CD4-positive, alpha-beta T cell treated with Interleukin-15 for 4 hours (primary cell): ENCODE measurements around the gene MUC20.
"Not testable (repeated sequence)": the region's sequence is repeated elsewhere in the genome, so short reads cannot be mapped to it uniquely, and the experiment has no call there.

ENCODE experiments used
- DNase-seq: peaks from one replicate; pipeline ENCODE4 v3.0.0-alpha.2; 2020; ENCODE audit warnings: low spot score

Gene MUC20

GRCh38 chr3:195729476-195730251, 8.9 kb downstream of the MUC20 start:
- DNase-seq, result no peak

DNA sequence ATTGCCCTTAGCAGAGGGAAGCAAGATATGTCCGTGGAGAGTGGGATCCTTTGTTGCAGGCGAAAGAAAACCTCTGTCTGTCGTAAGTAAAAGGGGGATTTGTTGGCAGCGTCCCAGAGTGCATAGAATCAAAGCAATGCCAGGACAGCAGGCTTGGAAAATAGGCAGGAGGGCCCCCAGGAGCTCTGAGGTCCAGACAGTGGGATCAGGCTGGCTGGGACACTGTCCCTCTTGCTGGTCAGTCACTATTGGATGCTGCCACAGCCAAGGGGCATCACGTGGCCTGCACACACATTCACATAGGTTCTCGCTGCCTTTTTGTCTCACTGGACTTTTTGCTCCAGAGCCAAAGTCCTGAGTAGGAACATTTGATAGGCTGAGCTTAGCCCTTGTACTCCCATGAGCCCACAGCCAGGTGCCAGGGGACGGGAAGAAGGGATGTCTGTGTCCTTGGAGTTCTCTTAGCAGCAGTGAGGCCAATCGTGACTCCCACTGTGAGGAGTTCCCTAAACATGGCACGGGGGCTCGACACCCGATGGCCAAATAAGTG, 10.7 kb downstream of the MUC20 start:
- DNase-seq, result no peak

DNA sequence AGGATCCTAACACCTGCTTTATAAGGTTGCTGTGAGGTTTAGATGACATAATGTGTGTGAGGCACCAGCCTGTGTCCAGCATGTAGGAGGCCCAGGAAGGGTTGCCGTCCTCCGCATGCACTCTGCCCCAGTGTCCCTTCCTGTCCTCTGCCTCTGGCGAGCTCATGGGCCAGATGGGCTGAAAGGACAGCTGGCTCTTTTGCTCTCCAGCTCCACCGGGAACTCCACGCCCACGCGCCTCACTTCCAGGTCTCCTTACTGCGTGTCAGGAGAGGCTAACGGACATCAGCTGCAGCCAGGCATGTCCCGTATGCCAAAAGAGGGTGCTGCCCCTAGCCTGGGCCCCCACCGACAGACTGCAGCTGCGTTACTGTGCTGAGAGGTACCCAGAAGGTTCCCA, 12.2 kb downstream of the MUC20 start:
- DNase-seq, result no peak

GRCh38 chr3:195735036-195735695, 14.4 kb downstream of the MUC20 start:
- DNase-seq, result no peak

GRCh38 chr3:195736866-195737490, 16.2 kb downstream of the MUC20 start:
- no peak for DNase-seq

- DNase-seq, result not testable (repeated sequence)
These were observed 17.0 kb downstream of the MUC20 start for GRCh38 chr3:195737782-195738181.

- no peak for DNase-seq
These were observed 17.7 kb downstream of the MUC20 start for GRCh38 chr3:195738274-195739044.

GRCh38 chr3:195739561-195740111, 18.9 kb downstream of the MUC20 start:
- no peak for DNase-seq

DNA sequence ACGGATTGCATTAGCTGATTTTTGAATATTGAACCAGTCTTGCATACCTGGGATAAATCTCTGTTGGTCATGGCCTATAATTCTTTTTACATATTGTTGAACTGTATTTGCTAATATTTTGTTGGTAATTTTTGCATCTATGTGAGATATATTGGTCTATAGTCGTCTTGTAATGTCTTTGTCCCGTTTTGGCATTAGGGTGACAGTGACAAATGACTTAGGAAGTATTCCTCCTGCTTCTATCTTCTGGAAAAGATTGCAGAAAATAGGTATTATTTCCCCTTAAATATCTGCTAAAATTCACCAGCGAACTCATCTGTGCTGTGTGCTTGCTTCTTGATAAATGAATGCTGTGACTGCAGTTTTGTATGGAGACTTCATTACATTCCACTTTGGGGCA, 23.7 kb downstream of the MUC20 start:
- no peak for DNase-seq

- DNase-seq, result no peak
These were observed 25.6 kb downstream of the MUC20 start for GRCh38 chr3:195746346-195746745.

DNA sequence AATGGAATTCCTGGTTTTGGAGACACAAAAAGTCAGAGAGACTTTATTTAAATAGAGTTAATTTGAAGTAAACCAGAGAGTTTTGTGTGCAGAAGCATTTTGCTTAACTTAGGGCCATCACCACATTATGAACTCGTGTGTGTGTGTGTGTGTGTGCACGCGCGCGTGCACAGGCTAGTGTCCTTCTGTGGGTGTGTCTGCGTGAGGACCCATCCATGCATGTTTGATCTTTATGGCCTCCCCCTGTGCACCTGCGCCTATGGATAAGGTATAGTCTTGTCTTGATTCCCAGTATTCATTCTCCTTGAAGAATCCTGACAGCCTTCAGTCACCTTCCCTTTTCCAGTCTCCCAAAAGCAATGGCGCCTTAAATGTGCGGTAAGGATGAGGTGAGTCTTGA, 26.0 kb downstream of the MUC20 start:
- DNase-seq, result no peak

DNA sequence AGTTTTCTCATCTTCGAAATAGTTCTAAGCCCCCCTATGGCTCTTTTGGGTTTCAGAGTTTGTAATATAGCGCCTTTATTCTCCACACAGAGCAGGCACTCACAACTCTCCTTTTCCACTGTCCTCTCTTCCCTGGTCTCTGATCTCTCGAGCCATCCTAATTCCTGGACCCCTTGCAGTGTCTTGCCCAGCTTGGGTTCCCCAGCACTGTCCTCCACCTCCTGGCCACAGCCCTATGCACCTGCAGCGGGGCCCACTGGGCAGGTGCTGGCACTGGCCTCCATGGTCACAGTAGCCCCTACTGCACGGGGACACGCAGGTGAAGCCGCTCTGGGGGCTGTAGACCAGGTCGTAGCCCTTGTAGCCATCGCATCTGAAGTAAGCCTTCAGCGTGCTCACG, 27.9 kb downstream of the MUC20 start:
- DNase-seq, result no peak

DNA sequence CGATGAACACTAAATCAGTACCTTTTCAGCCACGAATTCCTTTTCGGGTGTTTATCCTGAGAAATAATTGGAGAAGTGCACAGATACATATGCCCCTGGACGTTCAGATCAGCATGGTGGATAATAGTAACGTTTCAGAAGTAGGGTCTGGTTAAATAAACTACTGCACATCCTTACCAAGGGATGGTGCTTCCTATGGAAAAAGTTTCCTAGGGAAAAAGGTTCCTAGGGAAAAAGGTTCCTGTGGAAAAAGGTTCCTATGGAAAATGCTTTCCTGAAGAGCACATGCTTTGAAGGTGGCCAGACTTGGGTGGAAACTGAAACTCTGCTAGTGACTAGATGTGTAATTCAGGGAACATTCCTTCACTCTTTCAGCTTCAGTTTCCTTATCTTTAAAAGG, 28.3 kb downstream of the MUC20 start:
- DNase-seq, result not testable (repeated sequence)

DNA sequence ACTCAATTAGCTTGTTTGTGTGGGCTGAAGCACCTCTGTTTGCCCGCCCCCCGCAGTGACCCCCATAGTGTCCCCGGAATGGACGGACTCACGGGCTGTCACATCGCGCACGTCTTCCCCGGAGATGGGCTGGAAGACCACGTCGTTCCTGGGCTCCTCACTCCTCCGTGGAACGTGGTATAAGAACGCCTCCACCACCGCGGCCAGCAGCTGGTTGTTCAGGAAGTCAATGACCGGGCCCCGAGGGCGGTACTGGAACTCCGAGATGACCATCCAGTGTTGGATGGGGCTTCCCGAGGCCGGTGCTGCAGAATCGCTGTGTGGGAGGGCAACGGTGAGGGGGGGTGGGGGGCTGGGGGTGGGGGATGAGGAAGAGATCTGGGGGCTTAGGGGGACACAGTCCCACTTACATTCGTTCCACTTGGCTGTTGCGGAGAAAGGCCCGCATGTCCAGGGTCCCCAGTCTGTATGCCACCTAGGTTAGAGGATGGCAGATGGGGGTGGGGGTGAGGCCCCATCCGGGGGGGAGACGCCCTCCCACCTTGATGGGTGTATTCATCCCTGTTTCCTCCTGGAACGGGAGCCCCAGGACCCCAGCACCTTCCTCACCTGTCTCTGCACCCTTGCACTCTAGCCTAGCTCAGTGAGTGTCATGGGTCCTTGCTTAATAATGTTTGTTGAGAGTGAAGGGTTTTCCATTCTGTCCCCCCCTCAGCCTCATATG, 30.2 kb downstream of the MUC20 start:
- no peak for DNase-seq

- no peak for DNase-seq
These were observed 30.8 kb downstream of the MUC20 start for GRCh38 chr3:195751560-195751959.

DNA sequence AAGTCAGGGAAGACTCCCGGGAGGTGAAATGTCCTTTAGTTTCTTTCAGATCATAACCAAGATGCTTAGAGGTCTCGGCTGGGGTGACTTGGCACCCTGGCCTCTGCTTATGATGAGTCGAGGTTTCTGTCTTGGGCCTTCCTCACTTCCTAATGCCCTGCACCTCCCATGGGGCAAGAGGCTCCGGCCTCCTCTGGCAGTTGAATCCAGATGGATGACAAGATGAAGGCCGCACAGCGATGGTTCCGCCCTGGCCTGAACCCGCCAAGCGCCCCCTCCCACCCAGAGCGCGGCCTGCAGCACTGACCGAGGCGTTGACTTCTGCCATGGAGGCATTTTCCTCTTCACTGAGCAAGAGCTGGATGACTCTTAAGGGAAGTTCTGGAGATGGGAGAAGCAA, 31.3 kb downstream of the MUC20 start:
- no peak for DNase-seq

DNA sequence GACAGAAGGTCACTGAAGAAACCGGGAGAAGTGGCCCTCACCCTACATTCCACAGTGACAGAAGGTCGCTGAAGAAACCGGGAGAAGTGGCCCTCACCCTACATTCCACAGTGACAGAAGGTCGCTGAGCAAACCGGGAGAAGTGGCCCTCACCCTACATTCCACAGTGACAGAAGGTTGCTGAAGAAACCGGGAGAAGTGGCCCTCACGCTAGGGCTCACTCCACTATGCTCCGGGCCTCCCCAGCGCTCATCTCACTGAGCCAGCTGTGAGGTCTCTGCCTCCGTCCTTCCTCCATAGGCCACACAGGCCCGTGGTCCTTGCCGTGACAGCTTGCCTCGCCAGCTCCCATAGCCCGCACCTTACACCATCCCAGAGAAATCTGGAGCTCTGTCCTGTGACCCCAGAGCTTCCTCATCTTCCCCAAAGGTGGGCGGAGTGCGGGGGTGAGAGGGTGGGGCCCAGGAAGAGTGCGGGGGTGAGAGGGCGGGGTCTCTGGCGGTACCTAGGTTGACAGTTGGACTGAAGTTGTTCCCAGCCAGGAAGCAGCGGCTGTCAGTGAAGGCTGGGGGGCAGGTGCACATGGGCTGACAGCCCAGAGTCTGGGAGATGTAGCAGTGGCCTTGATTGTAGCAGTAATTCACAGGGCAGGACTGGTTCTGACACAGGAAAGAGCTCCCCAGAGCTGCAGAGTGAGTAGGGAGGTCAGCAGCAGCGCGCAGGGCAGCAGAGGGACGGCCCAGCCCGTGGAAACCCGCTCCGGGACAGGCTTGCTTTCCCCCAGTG, 32.0 kb downstream of the MUC20 start:
- no peak for DNase-seq

DNA sequence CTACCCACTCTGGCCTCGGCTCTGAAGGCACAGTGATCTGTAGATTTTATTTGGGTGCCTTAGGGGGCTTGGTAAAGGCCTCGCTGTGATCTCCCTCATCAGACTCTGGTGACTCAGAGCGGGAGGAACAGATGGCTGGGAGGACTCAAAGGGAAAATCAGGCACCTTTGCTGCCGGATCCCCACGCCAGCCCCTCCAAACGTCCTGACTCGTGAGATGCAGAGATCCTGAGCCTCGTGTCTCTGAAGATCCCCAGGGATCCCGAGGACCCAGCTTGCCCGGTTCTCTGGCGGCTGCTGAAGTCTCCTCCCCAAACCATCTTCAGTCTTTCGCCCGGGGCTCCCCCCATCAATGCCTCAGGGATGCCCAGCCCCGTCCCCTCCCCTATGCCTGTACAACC, 32.8 kb downstream of the MUC20 start:
- DNase-seq, result no peak

GRCh38 chr3:195754141-195754540, 33.4 kb downstream of the MUC20 start:
- no peak for DNase-seq

- DNase-seq, result no peak
These were observed 34.1 kb downstream of the MUC20 start for GRCh38 chr3:195754906-195755305.
